Upper lobe of left lung (tissue), 4 donors: ENCODE measurements around the gene PRKG1.

Experiments
- CTCF ChIP-seq, 6 experiments: fragments of 450-650 bp in 4 of 6; fragments of 200-600 bp in 2 of 6; sonication (generic) in 2 of 6; IDR thresholded peaks; one replicate each; pipeline ENCODE4 v1.5.1; 2016 to 2019; ENCODE audit warnings: antibody characterized with exemption in 6 of 6
- POLR2A ChIP-seq, 4 donors: fragments of 450-650 bp; IDR thresholded peaks; one replicate each; pipeline ENCODE4 v1.5.1; 2016 to 2017; ENCODE audit warnings: antibody characterized with exemption in 4 of 4, mild to moderate bottlenecking in 2 of 4
- POLR2AphosphoS5 ChIP-seq, 2 donors: sonication (generic); formaldehyde crosslinking; IDR thresholded peaks; one replicate each; pipeline ENCODE4 v1.5.1; 2017; ENCODE audit warnings: antibody characterized with exemption in 2 of 2

GRCh38 chr10:52064084-52064845 is 990.0 kb downstream of the PRKG1 start:
- TF ChIP-seq POLR2AphosphoS5 (IDR thresholded peaks at IDR 0.05) (no peak), CTCF (IDR thresholded peaks at IDR 0.05) (no peak), POLR2A (IDR thresholded peaks at IDR 0.05) (no peak)
